Raji (cell line): ENCODE data around the gene AMN1.

ENCODE experiments used
- POLR2A ChIP-seq: IDR thresholded peaks from 2 replicates; pipeline ENCODE4 v1.6.1; 2011; ENCODE audit warnings: low read depth, low read length, control low read depth; ENCODE audit not compliant: insufficient read depth

The AMN1 gene

DNA sequence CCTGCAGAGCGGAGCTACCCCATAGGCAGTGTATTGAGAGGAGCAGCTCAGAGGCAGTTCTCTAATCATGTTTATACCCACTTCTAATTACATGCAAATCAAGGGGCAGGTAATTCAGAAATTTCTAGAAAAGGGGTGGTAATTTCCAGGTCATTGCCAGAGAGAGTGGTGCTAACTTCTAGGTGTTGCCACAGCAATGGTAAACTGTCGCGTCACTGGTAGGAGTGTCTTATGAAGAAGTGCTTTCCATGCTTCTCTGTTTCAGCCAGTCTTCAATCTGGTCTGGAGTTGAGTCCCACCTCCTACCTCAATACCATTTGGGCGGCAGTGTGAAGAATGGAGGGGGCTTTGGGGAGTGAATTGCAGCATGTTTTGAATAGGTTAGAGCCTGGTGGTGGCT, 8.5 kb upstream of the AMN1 start:
- no peak for TF ChIP-seq POLR2A

DNA sequence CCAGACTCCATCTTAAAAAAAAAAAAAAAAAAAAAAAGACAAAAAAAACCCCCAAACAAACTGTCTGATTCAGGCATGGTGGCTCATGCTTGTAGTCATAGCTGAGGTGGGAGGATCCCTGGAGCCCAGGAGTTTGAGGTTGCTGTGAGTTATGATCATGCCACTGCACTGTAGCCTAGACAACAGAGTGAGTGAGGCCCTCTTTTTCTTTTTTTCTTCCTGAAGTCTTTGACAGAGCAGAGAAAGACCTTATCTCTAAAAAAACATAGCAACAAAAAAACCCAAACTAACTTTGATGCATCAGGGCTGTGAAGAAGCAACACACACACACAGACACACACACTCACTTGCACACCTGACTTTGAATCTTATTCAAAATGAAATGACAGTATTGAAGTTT, 7.7 kb upstream of the AMN1 start:
- TF ChIP-seq POLR2A, result no peak

DNA sequence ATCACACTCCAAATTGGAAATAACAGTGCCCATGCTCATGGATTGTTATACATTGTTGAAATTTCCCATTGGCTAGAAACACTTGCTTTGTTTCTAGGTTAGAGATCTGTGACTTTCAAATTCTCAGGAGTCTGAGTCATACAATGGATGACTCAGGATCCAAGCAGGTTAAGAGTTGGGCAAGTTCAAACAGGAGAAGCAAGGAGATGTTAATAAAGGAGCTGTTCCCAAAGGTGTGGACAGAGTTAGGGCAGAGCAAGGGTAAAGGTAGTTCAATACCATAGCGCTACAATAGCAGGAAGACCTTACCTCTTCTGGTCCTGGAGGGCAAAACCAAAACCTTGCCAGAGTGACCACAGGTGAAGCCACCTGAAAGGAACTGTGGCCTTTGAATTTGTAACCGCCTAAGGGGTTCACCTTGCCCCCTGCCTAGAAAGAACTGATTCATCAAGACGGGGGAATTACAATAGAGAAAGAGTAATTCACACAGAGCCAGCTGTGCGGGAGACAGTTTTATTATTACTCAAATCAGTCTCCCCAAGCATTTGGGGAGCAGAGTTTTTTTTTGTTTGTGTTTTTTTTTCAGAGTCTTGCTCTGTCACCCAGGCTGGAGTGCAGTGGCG, 4.2 kb upstream of the AMN1 start:
- TF ChIP-seq POLR2A, result no peak

DNA sequence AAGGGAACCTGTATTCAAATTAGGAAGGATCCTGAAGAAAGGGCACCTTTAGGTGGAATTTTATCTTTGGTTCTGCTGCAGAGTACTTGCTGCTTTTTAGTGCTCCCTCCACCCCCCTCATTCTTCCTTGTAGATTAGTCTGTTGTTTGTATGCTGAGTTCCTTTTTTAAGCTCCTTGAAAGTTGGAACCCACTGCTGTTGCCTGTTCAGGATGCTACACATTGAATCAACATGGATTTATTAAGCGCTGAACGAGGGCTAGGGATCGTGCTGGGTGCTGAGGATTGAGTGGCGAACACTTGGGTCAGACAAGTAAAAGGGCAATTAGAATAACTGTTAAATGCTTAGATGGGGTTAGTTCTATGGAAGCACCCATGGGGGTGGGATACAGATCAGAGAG, 884 bp upstream of the AMN1 start:
- no peak for TF ChIP-seq POLR2A

DNA sequence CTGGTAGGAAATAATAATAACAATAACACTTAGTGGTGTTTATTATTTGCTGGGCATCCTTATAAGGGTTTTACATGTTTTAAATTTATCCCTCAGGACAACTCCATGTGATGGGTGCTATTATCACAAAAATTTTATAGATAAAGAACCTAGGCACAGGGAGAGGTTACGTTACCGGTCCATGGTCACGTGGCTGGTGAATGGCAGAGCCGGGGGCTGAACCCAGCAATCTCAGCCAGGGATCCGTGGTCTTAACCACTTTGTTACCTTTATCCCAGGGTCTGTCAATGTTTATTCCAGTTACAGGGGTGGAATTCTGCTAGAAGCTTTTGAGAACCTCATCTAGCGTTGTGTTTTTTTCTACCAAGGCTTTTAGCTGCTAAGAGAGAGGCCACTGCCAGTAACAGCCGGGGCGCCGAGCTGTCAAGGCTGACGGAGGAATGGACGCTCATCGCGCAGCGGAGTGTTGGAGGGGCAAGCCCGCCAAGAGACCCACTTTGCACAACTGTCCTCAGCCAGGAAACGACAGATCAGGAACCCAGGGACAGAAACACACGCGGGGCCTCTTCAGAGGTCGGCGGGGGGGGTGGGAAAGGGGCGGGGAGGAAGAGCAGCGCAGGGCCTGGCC, 418 bp downstream of the AMN1 start:
- peak; percentile 55 for TF ChIP-seq POLR2A

DNA sequence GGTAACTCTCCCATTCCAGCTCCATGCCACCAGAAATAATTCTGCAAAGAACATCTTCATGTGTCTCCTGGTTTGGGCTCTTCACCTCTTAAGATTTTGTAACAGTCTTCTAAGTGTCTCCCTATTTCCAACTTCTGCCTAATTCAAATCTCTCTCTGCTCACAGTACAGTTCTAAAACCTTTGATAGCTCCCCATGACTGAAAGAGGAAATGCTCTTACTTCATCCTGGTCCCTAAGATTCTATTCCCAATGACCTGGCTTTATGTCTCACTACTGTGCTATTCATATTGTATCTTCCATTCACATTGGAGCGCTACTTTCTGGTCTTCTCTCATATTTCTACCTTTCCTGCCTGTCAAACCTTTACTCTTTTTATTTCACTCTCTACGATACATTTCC, 1.6 kb downstream of the AMN1 start:
- no peak for TF ChIP-seq POLR2A

DNA sequence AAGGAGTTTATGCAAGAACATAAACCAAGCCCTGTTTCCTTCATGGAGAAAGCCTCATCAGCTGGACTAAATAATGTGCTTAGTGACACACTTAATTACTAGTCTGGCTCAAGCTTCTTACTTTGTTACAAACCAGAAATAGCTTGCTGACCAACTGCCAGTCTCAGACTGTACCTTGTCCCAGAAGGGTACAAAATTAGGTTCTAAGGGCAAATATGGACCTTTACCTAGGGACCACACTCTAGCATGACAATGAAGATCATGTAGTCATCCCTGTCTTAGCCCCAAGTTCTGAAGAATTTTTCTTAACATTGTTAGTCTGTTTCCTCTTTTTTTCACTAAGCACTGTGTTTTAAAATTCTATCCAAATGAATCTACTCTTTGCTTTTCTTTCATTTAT, 2.2 kb downstream of the AMN1 start:
- TF ChIP-seq POLR2A, result no peak

DNA sequence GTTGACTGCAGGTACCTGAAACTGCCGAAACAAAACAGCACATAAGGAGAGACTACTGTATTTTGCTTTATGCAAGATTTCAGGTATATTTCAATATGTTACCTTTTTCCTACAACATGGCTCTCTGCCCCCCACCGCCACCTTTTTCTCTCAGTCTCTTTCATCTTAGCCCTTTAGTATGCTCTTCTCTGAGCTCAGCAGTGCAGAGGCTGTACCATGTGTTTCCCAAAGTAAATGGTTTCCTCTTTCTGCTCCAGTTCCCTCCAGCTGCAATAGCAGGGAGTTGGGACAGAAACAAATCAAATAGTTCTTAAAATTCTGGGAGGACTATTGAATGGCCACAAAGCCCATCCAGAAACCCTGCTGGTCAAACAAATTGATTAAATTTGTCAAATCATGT, 4.3 kb downstream of the AMN1 start:
- no peak for TF ChIP-seq POLR2A

DNA sequence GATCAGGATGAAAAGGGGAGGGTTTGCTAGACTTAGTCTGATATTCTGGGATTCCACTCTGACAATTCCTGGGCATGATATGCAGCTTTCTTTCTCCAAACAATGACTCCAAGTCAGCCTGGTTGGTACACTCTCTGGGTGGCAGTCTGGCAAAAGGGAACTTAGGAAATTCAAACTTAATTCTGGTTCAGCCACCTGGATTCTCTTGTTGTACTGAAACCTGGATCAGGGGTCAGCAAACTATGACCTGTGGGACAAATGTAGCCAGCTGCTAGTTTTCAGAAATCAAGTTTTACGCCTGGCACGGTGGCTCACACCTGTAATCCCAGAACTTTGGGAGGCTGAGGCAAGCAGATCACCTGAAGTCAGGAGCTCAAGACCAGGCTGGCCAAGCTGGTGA, 6.2 kb downstream of the AMN1 start:
- no peak for TF ChIP-seq POLR2A

DNA sequence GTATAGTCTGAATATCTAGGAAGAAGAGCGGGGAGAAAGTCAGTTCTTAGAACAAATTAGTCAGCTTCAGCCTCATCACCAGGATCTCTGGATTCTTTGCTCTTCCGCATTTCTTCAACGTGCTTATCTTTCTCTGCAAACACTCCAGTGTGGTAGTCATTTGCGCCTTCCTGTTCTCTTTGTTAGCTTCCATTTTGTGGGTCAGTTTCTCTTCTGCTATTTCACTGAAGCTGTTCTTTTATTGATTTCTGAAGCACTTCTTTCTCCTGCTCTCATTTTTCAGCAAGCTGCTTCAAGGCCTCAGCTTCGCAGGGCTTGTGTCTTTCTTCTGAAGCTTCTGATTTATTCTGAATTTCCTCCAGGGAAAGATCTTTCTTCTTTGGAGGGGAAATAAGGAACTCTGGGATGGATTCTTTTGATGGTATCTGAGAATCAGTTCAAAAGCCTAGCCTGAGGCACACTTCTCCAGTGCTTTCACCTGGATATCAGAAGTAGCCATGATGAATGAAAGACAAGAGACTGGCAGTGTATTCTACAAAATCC, 13.5 kb downstream of the AMN1 start:
- TF ChIP-seq POLR2A, result no peak

DNA sequence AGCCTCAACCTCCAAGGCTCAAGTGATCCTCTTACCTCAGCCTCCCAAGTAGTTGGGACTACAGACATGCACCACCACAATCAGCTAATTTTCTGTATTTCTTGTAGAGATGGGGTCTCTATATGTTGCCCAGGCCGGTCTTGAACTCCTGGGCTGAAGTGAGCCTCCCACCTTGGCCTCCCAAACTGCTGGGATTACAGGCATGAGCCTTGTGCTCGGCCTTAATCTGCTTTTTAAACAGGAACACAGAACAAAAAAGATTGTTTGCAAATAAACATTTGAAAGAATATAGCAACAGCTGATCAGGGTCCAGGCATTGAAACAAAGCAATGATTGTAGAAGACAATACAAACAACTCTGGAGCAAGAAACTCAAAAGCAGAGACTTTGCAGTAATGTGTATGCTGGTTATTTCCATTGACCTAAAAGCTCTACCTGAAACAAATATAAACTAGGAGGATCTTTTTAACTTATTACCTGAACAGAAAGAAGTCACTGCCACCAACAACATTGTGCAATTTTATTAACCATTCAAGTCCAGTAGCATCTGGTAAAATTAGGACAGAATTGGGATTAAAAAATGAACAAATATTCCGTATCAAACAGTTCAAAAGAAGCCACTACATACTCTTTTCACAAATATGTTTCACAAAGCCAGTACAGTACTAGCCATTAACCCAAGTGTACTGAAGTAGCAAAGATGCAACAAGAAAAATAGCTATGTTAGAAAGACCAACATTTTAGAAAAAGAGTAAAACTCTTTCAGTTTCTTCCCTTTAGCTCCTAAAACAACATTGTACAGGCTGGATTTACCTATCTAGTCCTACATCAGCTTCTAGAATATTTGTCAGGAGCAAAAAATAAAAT, 14.2 kb downstream of the AMN1 start:
- TF ChIP-seq POLR2A, result no peak

DNA sequence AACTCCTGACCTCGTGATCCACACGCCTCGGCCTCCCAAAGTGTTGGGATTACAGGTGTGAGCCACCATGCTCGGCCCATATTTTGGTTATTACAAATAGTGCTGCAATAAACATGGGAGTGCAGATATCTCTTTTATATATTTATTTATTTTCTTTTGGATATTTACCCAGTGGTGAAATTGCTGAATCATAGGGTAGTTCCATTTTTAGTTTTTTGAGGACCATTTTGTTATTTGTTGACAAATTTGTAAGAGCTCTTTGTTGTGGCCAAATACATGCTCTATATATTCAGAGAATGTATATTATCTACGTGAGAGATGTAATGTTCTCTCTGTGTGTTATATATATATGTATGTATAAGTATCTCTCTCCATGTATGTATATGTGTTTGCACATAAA, 15.9 kb downstream of the AMN1 start:
- TF ChIP-seq POLR2A, result no peak

DNA sequence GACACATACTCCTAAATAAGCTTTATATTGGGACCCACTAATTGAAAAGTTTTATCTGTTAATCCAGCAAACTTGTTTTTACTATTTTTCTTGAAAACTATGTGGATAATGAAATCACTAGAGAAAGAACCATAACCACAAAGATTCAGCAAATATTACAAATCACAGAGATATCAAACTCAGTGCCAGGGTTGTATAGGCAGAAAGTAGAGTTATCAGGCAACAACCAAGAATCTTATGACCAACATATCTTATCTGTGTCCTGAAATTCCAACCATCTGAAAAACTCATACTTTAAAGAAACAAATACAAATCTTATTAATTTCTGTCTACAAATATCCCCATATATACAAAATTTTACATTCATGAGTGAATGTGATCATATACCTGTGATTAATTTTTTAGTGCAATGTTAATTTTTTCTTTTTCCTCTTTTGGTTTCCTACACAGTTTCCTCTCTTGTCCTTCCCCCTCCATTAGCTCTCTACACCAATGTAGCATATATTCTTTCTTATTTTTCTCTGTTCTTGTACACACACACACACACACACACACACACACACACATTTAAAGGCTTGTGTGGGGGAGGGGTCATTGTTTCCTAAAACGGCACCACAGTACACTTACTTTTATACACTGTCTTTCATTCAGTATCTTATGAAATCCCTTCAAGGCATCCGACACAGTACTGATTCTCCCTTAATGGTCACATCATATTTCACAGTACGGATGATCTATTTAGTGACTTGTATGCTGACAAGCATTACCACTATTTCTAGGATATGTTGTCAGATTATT, 18.6 kb downstream of the AMN1 start:
- no peak for TF ChIP-seq POLR2A

DNA sequence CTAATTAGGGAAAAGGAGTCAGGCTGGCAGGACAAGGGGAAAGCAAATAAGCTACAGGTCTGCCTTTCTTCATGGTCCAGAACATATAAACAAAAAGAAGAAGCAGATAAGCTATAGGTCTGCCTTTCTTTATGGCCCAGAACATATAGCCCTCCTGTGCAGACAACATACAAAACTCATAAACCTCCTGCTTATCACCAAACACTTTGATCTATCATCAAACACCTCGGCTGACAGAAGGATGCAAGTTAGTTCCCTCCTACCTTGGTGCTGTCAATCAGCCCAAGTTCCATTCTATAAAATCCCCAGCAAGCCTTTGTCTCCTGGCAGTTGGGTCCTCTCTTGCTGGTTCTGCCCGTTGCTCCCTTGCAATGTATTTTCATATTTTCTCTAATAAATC, 23.2 kb downstream of the AMN1 start:
- TF ChIP-seq POLR2A, result no peak

DNA sequence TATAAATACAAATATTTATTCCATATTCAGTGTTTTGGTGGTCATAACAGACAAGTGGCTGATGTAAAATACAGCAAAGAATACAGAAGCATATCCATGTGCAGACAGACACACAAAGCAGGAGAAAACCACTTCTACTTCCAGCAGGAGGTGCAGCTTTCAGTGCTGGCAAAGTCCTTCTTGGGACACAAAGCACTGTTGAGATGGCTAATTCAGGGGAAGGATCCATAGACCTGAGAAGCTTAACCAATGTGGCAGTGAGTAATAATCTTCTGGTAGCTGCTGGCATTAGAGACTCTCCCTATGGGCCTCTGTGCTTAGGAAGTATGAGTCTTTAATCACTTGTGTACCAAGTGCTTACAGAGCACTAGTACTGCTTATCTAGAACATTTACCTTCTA, 26.8 kb downstream of the AMN1 start:
- TF ChIP-seq POLR2A, result no peak

DNA sequence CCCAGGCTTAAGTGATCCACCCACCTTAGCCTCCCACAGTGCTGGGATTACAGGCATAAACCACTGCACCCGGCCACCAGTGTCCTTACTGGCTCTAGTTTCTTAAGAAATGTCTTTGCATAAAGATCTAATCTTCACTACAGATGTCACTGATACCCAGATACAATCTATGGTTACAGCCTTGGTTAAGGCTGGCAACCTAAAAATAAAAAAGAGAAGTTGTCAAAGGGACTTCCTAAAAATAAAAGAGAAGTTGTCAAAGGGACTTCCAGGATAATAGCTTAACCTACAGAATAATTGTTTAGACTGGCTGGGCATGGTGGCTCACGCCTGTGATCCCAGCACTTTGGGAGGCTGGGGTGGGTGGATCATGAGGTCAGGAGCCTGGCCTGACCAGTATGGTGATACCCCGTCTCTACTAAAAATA, 41.7 kb downstream of the AMN1 start:
- TF ChIP-seq POLR2A, result no peak

DNA sequence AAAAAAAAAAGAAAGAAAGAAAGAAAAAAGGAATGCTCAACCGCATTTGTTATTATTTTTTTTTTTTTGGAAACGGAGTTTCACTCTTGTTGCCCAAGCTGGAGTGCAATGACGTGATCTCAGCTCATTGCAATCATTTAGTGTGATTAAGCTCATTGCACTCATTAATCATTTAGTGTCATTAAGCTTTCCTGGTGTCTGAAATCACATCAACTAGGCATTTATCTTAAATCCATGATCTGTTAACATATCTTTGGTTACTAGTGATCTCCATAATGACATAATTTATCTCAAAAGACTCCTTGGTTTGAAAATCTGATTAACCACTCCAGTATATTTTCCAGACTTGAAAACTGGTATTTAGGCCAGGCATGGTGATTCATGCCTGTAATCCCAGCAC, 43.0 kb downstream of the AMN1 start:
- TF ChIP-seq POLR2A, result no peak
